Measurements from ENCODE around the gene IFNGR1. TPM values are rescaled to one million over a fixed set of nuclear protein-coding genes. Genes with fewer than 3 reads are reported as not detected.
A peak's percentile ranks its signal among the peaks of the same experiment; 100 is the strongest.

IFNGR1 gene
- total RNA-seq, 4 donors from 2014 or later = 44.6 to 136 (median 75.6) TPM

GRCh38 chr6:137229075-137229759, 10.0 kb upstream of the IFNGR1 start:
- no peak for DNase-seq
- Histone ChIP-seq H3K36me3 (no peaks in the 10 kb centered on the region), H3K4me3 (no peak overlapping the region), H3K4me1 (peaks cover 2 to 31% (median 20%) of the 10 kb centered on the region in 4 donors), H3K9me3 (no peaks in the 10 kb centered on the region), H3K27me3 (no peaks in the 10 kb centered on the region), H3K27ac (peak overlapping the region in 1 of 4 donors; percentile 48)
- no peak for TF ChIP-seq CTCF (IDR thresholded peaks at IDR 0.05)

- Histone ChIP-seq H3K4me1 (peaks cover 0 to 30% (median 18%) of the 10 kb centered on the region in 4 donors), H3K27ac (peak overlapping the region in 1 of 4 donors; percentile 38)
These were observed 8.7 kb upstream of the IFNGR1 start for GRCh38 chr6:137227871-137228302.

GRCh38 chr6:137226697-137227096, 7.5 kb upstream of the IFNGR1 start:
- H3K27ac ChIP-seq = no peak overlapping the region
- TF ChIP-seq POLR2A (IDR thresholded peaks at IDR 0.05) (no peak), CTCF (IDR thresholded peaks at IDR 0.05) (no peak)
- H3K27me3 ChIP-seq = no peaks in the 10 kb centered on the region
- H3K9me3 ChIP-seq = no peaks in the 10 kb centered on the region
- H3K36me3 ChIP-seq = no peaks in the 10 kb centered on the region
- DNase-seq = no peak
- H3K4me3 ChIP-seq = no peak overlapping the region
- H3K4me1 ChIP-seq = peaks cover 0 to 37% (median 17%) of the 10 kb centered on the region in 4 donors

More at GRCh38 chr6:137227871-137228302, 8.7 kb upstream of the IFNGR1 start:
- no peak for DNase-seq
- Histone ChIP-seq H3K9me3 (no peaks in the 10 kb centered on the region), H3K4me3 (no peak overlapping the region), H3K36me3 (no peaks in the 10 kb centered on the region), H3K27me3 (no peaks in the 10 kb centered on the region)
- TF ChIP-seq POLR2A (IDR thresholded peaks at IDR 0.05) (no peak), CTCF (IDR thresholded peaks at IDR 0.05) (no peak)

- H3K4me3 ChIP-seq = no peak overlapping the region
- peak in 2 of 3 donors; percentile 47 to 65 for DNase-seq
- H3K36me3 ChIP-seq = no peaks in the 10 kb centered on the region
- TF ChIP-seq CTCF (IDR thresholded peaks at IDR 0.05) (no peak), POLR2A (IDR thresholded peaks at IDR 0.05) (no peak)
- H3K27ac ChIP-seq = peak overlapping the region; percentile 62 to 77 (median 74)
- H3K9me3 ChIP-seq = no peaks in the 10 kb centered on the region
- H3K27me3 ChIP-seq = no peaks in the 10 kb centered on the region
- peaks cover 0 to 44% (median 15%) of the 10 kb centered on the region in 4 donors for H3K4me1 ChIP-seq
These were observed 5.6 kb upstream of the IFNGR1 start for GRCh38 chr6:137224799-137225198.

GRCh38 chr6:137223370-137224131, 4.4 kb upstream of the IFNGR1 start:
- TF ChIP-seq CTCF (IDR thresholded peaks at IDR 0.05) = no peak
- TF ChIP-seq POLR2A (IDR thresholded peaks at IDR 0.05) = no peak
- Histone ChIP-seq H3K27me3 (no peaks in the 10 kb centered on the region), H3K36me3 (no peaks in the 10 kb centered on the region), H3K4me1 (peaks cover 0 to 48% (median 17%) of the 10 kb centered on the region in 4 donors), H3K27ac (peak overlapping the region; percentile 62 to 74 (median 70)), H3K9me3 (no peaks in the 10 kb centered on the region), H3K4me3 (no peak overlapping the region)
- no peak for DNase-seq
